ENCODE results near the gene CHFR. TPM values are rescaled to one million over a fixed set of nuclear protein-coding genes. Genes with fewer than 3 reads are reported as not detected.

CHFR gene
- total and polyA plus RNA-seq, 9 of the 15 experiments (the other 6 are each of a cell fraction or from before 2014, with no cell fraction given): 0.61 to 33.9 (median 19.3) TPM

DNA sequence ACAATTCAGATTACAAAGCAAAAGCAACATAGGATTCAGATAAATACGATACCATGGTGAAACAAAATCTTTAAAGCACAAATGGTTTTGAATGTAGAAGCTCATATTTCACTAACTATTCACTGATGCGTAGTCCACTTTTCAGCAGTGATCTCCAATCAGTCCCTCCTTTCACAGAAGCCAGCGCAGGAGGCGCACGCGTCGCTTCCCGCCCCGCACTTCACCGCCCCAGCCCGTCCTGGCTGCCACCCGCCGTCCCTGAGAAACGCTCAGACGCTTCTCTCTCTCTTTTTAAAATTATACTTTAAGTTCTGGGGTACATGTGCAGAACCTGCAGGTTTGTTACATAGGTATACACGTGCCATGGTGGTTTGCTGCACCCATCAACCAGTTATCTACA, 19.8 kb upstream of the CHFR start (continued):
- TF ChIP-seq HNRNPH1 (optimal IDR thresholded peaks at IDR 0.05; ENCODE audit: low read depth, low read length): no peak

DNA sequence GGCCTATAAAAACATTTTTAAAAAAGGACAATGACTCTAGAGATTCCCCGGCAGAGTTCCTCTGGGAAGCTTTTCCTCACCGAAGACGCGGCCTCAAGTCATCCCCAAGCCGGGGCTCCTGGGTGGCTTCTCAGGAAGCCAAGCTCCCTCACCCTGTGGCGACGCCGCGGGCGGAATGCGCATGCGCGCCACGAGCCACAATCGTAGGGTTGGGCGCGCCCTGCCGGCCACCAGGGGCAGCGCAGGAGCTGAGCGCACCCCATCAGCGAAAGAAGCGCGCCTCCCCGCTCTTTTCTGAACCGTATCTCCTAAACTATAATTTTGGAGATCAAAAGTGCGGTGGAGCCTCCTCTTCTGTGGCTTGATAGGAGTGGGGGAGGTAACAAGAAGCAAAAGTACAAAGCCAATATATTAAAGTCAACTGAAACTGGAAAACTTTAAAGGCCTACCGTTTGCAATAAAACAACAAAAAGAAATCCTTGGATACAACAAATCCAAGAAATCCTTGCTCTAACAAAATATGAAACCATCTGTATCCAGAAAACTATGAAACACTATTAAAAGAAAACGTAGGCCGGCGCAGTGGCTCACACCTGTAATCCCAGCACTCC, 17.4 kb upstream of the CHFR start:
- Histone ChIP-seq H3K4me2 (ENCODE audit: insufficient read depth, low read length) (no peak overlapping the region), H3K9me3 (replicated peaks; ENCODE audit: control insufficient read depth, insufficient read depth, low read depth, low read length) (peaks cover 4% of the 10 kb centered on the region; the same call in 1 of the 2 replicates), H3K27ac (ENCODE audit: extremely low read depth, low read depth, low read length) (no peak overlapping the region), H3K27me3 (ENCODE audit: control insufficient read depth in 2 of 2, insufficient read depth in 2 of 2, low read length in 2 of 2) (no peaks in the 10 kb centered on the region), H3K9ac (ENCODE audit: insufficient read depth in 1 of 2, low read depth in 2 of 2, low read length in 2 of 2) (no peak overlapping the region), H4K20me1 (replicated peaks; ENCODE audit: control insufficient read depth, insufficient read depth, low read length) (no peaks in the 10 kb centered on the region), H3K4me1 (replicated peaks in 1 of 2; ENCODE audit: control insufficient read depth in 2 of 2, insufficient read depth in 2 of 2, low read length in 2 of 2) (peaks cover 0 to 16% of the 10 kb centered on the region in 2 experiments; a peak in 2 of 5 replicates), H3K9me1 (ENCODE audit: control insufficient read depth, insufficient read depth, low read length) (no peaks in the 10 kb centered on the region), H3K4me3 (no peak overlapping the region), H3K36me3 (ENCODE audit: control insufficient read depth, insufficient read depth, low read length) (no peaks in the 10 kb centered on the region), H3K79me2 (ENCODE audit: control insufficient read depth, insufficient read depth, low read length) (no peaks in the 10 kb centered on the region), H2AFZ (ENCODE audit: low read depth, low read length) (no peak overlapping the region)
- ChIA-PET CTCF (ENCODE audit: low intra/inter-chr PET ratio) (no interaction called here), POLR2A (interaction anchor here (0.7 kb wide), 1 partner anchor 19 kb away, joined by 3 read pairs; no protein-coding TSS in a partner anchor)
- intact Hi-C loops (cut with micrococcal nuclease): no loop called here
- DNase-seq (ENCODE audit: extremely low read depth in 1 of 4, low spot score in 3 of 4): peak; percentile 48 to 78 (median 72)
- peak; percentile 75 for ATAC-seq
- in situ Hi-C loops (cut with MboI): no loop called here
- WGBS (ENCODE audit: insufficient coverage, low coverage, missing lambda C conversion rate): 39% methylated on average over 29 of the region's 30 CpGs
- FAIRE-seq: no peak
- no TSS peak for BruUV-seq (replicated peaks)
- TF ChIP-seq ZFPM2 (CRISPR knock-in tag; IDR thresholded peaks at IDR 0.05): no peak
- no peak for TF ChIP-seq SOX6 (IDR thresholded peaks at IDR 0.05)
- TF ChIP-seq SIN3B (IDR thresholded peaks at IDR 0.05; ENCODE audit: low read depth): no peak
- TF ChIP-seq, protein P1, sequence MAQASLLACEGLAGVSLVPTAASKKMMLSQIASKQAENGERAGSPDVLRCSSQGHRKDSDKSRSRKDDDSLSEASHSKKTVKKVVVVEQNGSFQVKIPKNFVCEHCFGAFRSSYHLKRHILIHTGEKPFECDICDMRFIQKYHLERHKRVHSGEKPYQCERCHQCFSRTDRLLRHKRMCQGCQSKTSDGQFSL (CRISPR knock-in tag; IDR thresholded peaks at IDR 0.05): no peak
- TF ChIP-seq, protein P1 (tag; IDR thresholded peaks at IDR 0.05): no peak
- no peak for TF ChIP-seq ZC3H4 (CRISPR knock-in tag; IDR thresholded peaks at IDR 0.05; ENCODE audit: borderline replicate concordance)
- no peak for TF ChIP-seq NR1H2 (CRISPR knock-in tag; IDR thresholded peaks at IDR 0.05)
- TF ChIP-seq ETS2 (tag; IDR thresholded peaks at IDR 0.05; ENCODE audit: borderline replicate concordance, poor library complexity, severe bottlenecking): no peak
- no peak for TF ChIP-seq MTA2 (IDR thresholded peaks at IDR 0.05; ENCODE audit: low read depth)
- no peak for TF ChIP-seq ZNF274 (IDR thresholded peaks at IDR 0.05; ENCODE audit: borderline replicate concordance, low read depth, low read length)
- TF ChIP-seq, protein P2, sequence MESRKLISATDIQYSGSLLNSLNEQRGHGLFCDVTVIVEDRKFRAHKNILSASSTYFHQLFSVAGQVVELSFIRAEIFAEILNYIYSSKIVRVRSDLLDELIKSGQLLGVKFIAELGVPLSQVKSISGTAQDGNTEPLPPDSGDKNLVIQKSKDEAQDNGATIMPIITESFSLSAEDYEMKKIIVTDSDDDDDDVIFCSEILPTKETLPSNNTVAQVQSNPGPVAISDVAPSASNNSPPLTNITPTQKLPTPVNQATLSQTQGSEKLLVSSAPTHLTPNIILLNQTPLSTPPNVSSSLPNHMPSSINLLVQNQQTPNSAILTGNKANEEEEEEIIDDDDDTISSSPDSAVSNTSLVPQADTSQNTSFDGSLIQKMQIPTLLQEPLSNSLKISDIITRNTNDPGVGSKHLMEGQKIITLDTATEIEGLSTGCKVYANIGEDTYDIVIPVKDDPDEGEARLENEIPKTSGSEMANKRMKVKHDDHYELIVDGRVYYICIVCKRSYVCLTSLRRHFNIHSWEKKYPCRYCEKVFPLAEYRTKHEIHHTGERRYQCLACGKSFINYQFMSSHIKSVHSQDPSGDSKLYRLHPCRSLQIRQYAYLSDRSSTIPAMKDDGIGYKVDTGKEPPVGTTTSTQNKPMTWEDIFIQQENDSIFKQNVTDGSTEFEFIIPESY (CRISPR knock-in tag; IDR thresholded peaks at IDR 0.05): peak; percentile 97
- TF ChIP-seq, protein P3, sequence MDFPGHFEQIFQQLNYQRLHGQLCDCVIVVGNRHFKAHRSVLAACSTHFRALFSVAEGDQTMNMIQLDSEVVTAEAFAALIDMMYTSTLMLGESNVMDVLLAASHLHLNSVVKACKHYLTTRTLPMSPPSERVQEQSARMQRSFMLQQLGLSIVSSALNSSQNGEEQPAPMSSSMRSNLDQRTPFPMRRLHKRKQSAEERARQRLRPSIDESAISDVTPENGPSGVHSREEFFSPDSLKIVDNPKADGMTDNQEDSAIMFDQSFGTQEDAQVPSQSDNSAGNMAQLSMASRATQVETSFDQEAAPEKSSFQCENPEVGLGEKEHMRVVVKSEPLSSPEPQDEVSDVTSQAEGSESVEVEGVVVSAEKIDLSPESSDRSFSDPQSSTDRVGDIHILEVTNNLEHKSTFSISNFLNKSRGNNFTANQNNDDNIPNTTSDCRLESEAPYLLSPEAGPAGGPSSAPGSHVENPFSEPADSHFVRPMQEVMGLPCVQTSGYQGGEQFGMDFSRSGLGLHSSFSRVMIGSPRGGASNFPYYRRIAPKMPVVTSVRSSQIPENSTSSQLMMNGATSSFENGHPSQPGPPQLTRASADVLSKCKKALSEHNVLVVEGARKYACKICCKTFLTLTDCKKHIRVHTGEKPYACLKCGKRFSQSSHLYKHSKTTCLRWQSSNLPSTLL (IDR thresholded peaks at IDR 0.05): no peak
- TF ChIP-seq, protein P4, sequence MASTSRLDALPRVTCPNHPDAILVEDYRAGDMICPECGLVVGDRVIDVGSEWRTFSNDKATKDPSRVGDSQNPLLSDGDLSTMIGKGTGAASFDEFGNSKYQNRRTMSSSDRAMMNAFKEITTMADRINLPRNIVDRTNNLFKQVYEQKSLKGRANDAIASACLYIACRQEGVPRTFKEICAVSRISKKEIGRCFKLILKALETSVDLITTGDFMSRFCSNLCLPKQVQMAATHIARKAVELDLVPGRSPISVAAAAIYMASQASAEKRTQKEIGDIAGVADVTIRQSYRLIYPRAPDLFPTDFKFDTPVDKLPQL (IDR thresholded peaks at IDR 0.05; ENCODE audit: extremely low read depth, insufficient read length): no peak
- no peak for TF ChIP-seq KDM5B (IDR thresholded peaks at IDR 0.05; ENCODE audit: insufficient replicate concordance, low read depth, low read length)
- TF ChIP-seq KAT8 (IDR thresholded peaks at IDR 0.05; ENCODE audit: low read depth): no peak

Data from K562 (cell line).